GM20000 (cell line): ENCODE measurements around the gene PMM2.
A peak's percentile ranks its signal among the peaks of the same experiment; 100 is the strongest.
"Not testable (repeated sequence)": the region's sequence is repeated elsewhere in the genome, so short reads cannot be mapped to it uniquely, and the experiment has no call there.

Experiments used
- DNase-seq: peaks from one replicate; pipeline ENCODE4 v3.0.0; 2012; ENCODE audit warnings: low spot score
- TF ChIP-seq, protein P1 (sequence below): IDR thresholded peaks from 2 replicates; pipeline ENCODE4 v1.5.1; 2012; ENCODE audit warnings: mild to moderate bottlenecking, control low read depth; ENCODE audit errors: extremely low read depth, missing control alignments

The PMM2 gene

GRCh38 chr16:8797364-8798173, at the start of gene PMM2, which contains the start of gene TMEM186:
TSS of gene PMM2 (plus strand) at chr16:8797839. CDS start at chr16:8797883, 44 bp downstream.
TSS of gene TMEM186 (minus strand) at chr16:8797639. CDS start at chr16:8797614, 25 bp downstream.
- TF ChIP-seq, protein P1, sequence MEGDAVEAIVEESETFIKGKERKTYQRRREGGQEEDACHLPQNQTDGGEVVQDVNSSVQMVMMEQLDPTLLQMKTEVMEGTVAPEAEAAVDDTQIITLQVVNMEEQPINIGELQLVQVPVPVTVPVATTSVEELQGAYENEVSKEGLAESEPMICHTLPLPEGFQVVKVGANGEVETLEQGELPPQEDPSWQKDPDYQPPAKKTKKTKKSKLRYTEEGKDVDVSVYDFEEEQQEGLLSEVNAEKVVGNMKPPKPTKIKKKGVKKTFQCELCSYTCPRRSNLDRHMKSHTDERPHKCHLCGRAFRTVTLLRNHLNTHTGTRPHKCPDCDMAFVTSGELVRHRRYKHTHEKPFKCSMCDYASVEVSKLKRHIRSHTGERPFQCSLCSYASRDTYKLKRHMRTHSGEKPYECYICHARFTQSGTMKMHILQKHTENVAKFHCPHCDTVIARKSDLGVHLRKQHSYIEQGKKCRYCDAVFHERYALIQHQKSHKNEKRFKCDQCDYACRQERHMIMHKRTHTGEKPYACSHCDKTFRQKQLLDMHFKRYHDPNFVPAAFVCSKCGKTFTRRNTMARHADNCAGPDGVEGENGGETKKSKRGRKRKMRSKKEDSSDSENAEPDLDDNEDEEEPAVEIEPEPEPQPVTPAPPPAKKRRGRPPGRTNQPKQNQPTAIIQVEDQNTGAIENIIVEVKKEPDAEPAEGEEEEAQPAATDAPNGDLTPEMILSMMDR, result no peak

GRCh38 chr16:8748944-8749343, 48.7 kb upstream of the PMM2 start:
- DNase-seq, result not testable (repeated sequence)

More at GRCh38 chr16:8797364-8798173, at the start of gene PMM2, which contains the start of gene TMEM186:
- DNase-seq, result peak; percentile 95

DNA sequence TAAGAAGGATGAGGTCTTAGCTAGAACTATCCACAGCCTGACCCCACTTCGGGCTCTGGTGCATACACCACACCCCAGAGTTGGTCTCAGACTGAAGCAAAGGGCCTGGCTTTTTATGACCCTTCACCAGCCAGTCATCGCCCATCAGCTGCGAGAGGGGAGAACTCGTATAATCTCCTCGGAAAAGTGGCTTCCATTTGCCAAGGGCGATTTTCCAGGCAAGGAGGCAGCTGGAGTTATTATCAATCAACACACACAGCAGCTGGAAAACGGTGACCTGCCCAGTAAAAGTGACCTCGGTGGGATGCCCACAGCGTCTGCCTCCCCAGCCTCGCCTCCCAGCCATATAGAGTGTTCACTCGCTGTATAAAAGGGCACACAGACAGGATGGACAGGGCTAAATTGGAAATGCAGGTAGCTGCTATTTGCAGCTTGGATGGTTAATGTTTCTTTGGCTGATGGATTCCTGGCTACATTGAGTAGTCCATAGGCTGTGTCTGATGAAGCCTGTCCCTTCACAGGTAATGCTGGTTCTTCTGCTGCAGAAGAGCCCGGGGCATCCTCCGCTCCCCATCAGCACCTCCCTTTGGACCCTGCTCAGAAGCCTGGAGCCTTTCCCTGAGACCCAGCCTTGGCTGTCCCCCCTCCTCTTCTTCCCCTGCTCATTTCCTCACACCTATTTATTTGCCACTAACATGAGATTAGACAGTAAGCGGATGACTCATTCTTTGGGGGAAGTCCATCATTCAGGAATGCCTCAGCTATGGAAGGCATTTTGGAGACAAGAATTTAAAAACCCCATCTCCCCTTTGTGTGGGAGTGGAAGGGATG, 45.9 kb upstream of the PMM2 start:
- TF ChIP-seq, protein P1, result no peak
- no peak for DNase-seq

GRCh38 chr16:8752706-8753105, 44.9 kb upstream of the PMM2 start:
- no peak for DNase-seq
- TF ChIP-seq, protein P1, result no peak

- TF ChIP-seq, protein P1, result no peak
These were observed 44.1 kb upstream of the PMM2 start for GRCh38 chr16:8753416-8754054.

DNA sequence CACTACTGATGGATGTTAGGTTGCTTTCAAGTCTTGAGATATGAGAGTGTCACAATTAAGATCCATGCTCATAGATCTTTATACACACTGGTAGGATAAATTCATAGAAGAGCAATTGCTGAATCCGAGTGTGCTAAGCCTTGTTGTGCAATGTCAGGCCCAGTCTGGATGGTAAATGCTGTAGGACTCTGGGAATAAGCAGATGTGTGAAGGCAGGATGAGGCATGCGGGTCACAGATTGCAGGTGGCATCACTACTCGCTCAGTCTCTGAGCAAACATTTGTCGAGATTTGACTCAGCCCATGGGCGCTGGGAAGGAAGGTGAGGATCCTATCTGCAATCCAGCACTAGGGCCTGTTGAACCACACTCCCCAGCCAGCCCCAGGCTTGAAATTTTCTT, 40.9 kb upstream of the PMM2 start:
- DNase-seq, result no peak
- TF ChIP-seq, protein P1, result no peak

More at GRCh38 chr16:8753416-8754054, 44.1 kb upstream of the PMM2 start:
- DNase-seq, result no peak

DNA sequence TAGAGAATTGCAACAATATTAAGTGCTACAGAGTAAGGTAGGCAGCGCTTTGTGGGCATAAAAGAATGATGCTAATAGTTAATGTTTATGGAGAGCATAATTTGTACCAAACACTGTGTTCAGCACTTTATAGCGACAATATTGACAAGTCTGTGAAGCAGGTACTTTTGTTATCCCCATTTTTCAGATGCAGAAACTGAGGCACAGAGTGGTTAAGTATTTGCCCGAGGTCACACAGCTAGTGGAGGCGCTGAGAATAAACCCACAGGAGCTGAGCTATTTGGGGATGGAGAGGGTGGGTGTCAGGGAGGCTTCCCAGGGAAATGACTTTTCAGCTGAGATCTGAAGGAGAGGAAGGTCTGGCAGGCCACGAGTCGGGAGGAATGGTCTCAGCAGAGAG, 39.6 kb upstream of the PMM2 start:
- no peak for DNase-seq
- TF ChIP-seq, protein P1, result no peak
